Raji (cell line): Measurements from ENCODE around the gene NINJ1.

Source experiments
- POLR2A ChIP-seq: IDR thresholded peaks from 2 replicates; pipeline ENCODE4 v1.6.1; 2011; ENCODE audit warnings: low read depth, low read length, control low read depth; ENCODE audit not compliant: insufficient read depth

The NINJ1 gene

GRCh38 chr9:93092251-93092991, 41.6 kb downstream of the NINJ1 start:
- no peak for TF ChIP-seq POLR2A

GRCh38 chr9:93091453-93092081, 42.5 kb downstream of the NINJ1 start:
- TF ChIP-seq POLR2A: no peak

- TF ChIP-seq POLR2A: no peak
Measured at GRCh38 chr9:93091056-93091452, 43.0 kb downstream of the NINJ1 start.

- no peak for TF ChIP-seq POLR2A
Measured at GRCh38 chr9:93090091-93090655, 43.9 kb downstream of the NINJ1 start.

- no peak for TF ChIP-seq POLR2A
Measured at GRCh38 chr9:93089481-93089991, 44.5 kb downstream of the NINJ1 start.

- no peak for TF ChIP-seq POLR2A
Measured at GRCh38 chr9:93089024-93089423, 45.0 kb downstream of the NINJ1 start.

- no peak for TF ChIP-seq POLR2A
Measured at GRCh38 chr9:93088656-93089015, 45.4 kb downstream of the NINJ1 start.

- TF ChIP-seq POLR2A: no peak
Measured at GRCh38 chr9:93087971-93088655, 45.9 kb downstream of the NINJ1 start.

GRCh38 chr9:93086447-93087224, 47.4 kb downstream of the NINJ1 start:
- TF ChIP-seq POLR2A: no peak

GRCh38 chr9:93085676-93086075, 48.4 kb downstream of the NINJ1 start:
- no peak for TF ChIP-seq POLR2A

- TF ChIP-seq POLR2A: no peak
Measured at GRCh38 chr9:93084471-93084881, 49.6 kb downstream of the NINJ1 start.

GRCh38 chr9:93083592-93084470, 50.2 kb downstream of the NINJ1 start:
- no peak for TF ChIP-seq POLR2A

- no peak for TF ChIP-seq POLR2A
Measured at GRCh38 chr9:93082841-93083411, 51.1 kb downstream of the NINJ1 start.

- no peak for TF ChIP-seq POLR2A
Measured at GRCh38 chr9:93081931-93082330, 52.1 kb downstream of the NINJ1 start.
